ENCODE measurements around the gene SCNN1A.

Gene SCNN1A

DNA sequence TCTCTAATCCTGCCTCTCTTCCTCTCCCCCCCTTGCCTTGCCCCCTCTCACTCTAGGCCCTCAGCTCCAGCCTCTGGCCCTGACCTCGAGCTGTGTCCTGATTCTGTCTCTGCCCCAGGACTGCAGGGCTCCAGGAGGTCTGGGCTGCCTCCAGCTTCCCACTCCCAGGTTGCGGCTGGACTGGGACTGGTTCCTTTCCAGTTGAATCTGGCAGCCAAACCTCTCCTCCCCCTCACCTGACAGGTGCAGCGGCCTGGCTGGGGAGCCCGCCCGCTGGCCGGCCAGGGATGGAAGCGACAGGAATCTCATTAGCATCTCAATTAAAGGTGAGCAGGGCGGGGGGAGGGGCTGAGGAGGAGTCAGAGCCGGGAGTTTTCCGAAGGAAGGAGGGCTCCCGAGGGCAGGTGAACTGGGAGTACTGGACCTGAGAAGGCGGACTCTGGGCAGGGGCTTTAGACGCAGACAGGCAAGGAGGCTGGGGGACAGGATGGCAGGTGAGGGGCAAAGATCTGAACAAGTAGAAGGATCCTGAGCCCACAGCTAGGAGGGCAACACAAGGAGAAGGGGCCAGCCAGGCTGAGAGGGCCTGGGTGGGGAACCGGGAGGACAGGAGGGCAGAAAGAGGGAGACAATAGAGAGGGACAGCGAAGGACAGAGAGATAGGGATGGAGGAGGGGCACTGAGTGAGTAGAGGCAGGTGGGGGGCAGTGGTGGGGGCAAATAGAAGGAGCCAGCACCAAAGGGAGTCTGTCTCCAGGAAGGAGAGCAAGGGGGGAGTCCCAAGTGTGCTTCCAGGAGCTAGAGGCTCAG is at the start of gene SCNN1A:
Gene SCNN1A, minus strand, starts transcription at position 295 of the 810 bp plus-strand sequence. CDS start 780 bp downstream, outside the sequence.
- H3K4me3 ChIP-seq (ENCODE audit: low read length in 2 of 2): peak within 1 kb of the TSS in 1 of 2 donors; percentile 40
- H3K27ac ChIP-seq (ENCODE audit: low read length): peak within 1 kb of the TSS; percentile 55
- no peaks in the 10 kb centered on the region for H3K9me3 ChIP-seq (ENCODE audit: control insufficient read depth in 2 of 2, low read length in 2 of 2)
- H3K4me1 ChIP-seq (ENCODE audit: control insufficient read depth, insufficient read depth, low read length): peaks cover 33% of the 10 kb centered on the region
- H3K27me3 ChIP-seq (ENCODE audit: control insufficient read depth in 1 of 2, insufficient read depth in 2 of 2, low read length in 2 of 2): no peaks in the 10 kb centered on the region
- H3K9ac ChIP-seq (ENCODE audit: low read length in 2 of 2): peak within 1 kb of the TSS in 1 of 2 donors; percentile 42
- no peaks in the 10 kb centered on the region for H3K36me3 ChIP-seq (ENCODE audit: control insufficient read depth in 2 of 2, insufficient read depth in 2 of 2, low read length in 2 of 2)

GRCh38 chr12:6424866-6425265 is 49.5 kb upstream of the SCNN1A start:
- Histone ChIP-seq H3K4me1 (ENCODE audit: control insufficient read depth, insufficient read depth, low read length) (peaks cover 9% of the 10 kb centered on the region), H3K9me3 (ENCODE audit: control insufficient read depth in 2 of 2, low read length in 2 of 2) (no peaks in the 10 kb centered on the region), H3K27ac (ENCODE audit: low read length) (no peak overlapping the region), H3K36me3 (ENCODE audit: control insufficient read depth in 2 of 2, insufficient read depth in 2 of 2, low read length in 2 of 2) (no peaks in the 10 kb centered on the region), H3K9ac (ENCODE audit: low read length in 2 of 2) (no peak overlapping the region), H3K4me3 (ENCODE audit: low read length in 2 of 2) (no peak overlapping the region), H3K27me3 (ENCODE audit: control insufficient read depth in 1 of 2, insufficient read depth in 2 of 2, low read length in 2 of 2) (no peaks in the 10 kb centered on the region)

DNA sequence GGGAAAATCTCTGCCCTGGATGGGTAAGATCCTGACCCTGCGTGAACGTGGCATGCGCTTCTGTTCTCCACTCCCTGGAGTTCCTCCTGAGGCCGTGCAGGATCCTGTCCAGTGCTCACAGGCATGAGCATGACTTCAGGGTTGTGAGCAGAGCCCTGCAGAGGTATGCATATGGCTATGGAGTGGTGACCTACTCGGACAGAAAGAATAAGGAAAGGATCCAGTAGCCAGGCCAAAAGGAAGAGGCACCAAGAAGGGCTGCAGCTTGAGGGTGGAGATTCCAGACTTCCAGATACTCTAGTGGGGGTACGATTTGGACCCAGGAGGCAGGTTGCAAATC is 48.6 kb upstream of the SCNN1A start:
- Histone ChIP-seq H3K36me3 (ENCODE audit: control insufficient read depth in 2 of 2, insufficient read depth in 2 of 2, low read length in 2 of 2) (no peaks in the 10 kb centered on the region), H3K9ac (ENCODE audit: low read length in 2 of 2) (peak overlapping the region; percentile 13 to 47), H3K9me3 (ENCODE audit: control insufficient read depth in 2 of 2, low read length in 2 of 2) (no peaks in the 10 kb centered on the region), H3K27me3 (ENCODE audit: control insufficient read depth in 1 of 2, insufficient read depth in 2 of 2, low read length in 2 of 2) (no peaks in the 10 kb centered on the region), H3K4me1 (ENCODE audit: control insufficient read depth, insufficient read depth, low read length) (peaks cover 13% of the 10 kb centered on the region), H3K27ac (ENCODE audit: low read length) (no peak overlapping the region), H3K4me3 (ENCODE audit: low read length in 2 of 2) (peak overlapping the region; percentile 9 to 47)

- no peak overlapping the region for H3K27ac ChIP-seq (ENCODE audit: low read length)
- H3K27me3 ChIP-seq (ENCODE audit: control insufficient read depth in 1 of 2, insufficient read depth in 2 of 2, low read length in 2 of 2): no peaks in the 10 kb centered on the region
- H3K4me3 ChIP-seq (ENCODE audit: low read length in 2 of 2): peak overlapping the region; percentile 9 to 47
- H3K9ac ChIP-seq (ENCODE audit: low read length in 2 of 2): peak overlapping the region; percentile 13 to 47
- peaks cover 13% of the 10 kb centered on the region for H3K4me1 ChIP-seq (ENCODE audit: control insufficient read depth, insufficient read depth, low read length)
- no peaks in the 10 kb centered on the region for H3K36me3 ChIP-seq (ENCODE audit: control insufficient read depth in 2 of 2, insufficient read depth in 2 of 2, low read length in 2 of 2)
- no peaks in the 10 kb centered on the region for H3K9me3 ChIP-seq (ENCODE audit: control insufficient read depth in 2 of 2, low read length in 2 of 2)
Measured at GRCh38 chr12:6423267-6424007, 48.1 kb upstream of the SCNN1A start.

- Histone ChIP-seq H3K27me3 (ENCODE audit: control insufficient read depth in 1 of 2, insufficient read depth in 2 of 2, low read length in 2 of 2) (no peaks in the 10 kb centered on the region), H3K9ac (ENCODE audit: low read length in 2 of 2) (no peak overlapping the region), H3K36me3 (ENCODE audit: control insufficient read depth in 2 of 2, insufficient read depth in 2 of 2, low read length in 2 of 2) (no peaks in the 10 kb centered on the region), H3K27ac (ENCODE audit: low read length) (no peak overlapping the region), H3K4me1 (ENCODE audit: control insufficient read depth, insufficient read depth, low read length) (peaks cover 13% of the 10 kb centered on the region), H3K9me3 (ENCODE audit: control insufficient read depth in 2 of 2, low read length in 2 of 2) (no peaks in the 10 kb centered on the region), H3K4me3 (ENCODE audit: low read length in 2 of 2) (no peak overlapping the region)
Measured at GRCh38 chr12:6420364-6420763, 45.0 kb upstream of the SCNN1A start.

DNA sequence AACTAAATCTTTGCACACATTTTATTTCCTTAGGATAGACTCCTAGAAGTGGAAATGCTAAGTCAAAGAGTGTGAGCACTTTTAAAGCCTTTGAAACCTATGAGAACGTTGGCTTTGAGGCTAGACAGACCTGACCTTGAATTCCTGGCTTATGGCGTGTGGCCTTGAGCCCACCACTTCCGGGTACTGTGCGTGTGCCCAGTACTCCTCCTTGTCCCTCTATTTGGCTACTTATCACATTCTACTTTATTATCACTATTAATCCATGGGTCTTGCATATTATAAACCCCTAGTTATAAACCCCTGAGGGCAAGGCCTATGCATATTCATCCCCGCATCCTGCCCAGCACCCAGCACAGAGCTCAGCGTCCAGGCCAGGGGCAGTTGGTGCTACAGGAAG is 43.4 kb upstream of the SCNN1A start:
- H3K4me3 ChIP-seq (ENCODE audit: low read length in 2 of 2): no peak overlapping the region
- no peak overlapping the region for H3K9ac ChIP-seq (ENCODE audit: low read length in 2 of 2)
- peaks cover 0 to 5% of the 10 kb centered on the region in 2 donors for H3K36me3 ChIP-seq (ENCODE audit: control insufficient read depth in 2 of 2, insufficient read depth in 2 of 2, low read length in 2 of 2)
- no peaks in the 10 kb centered on the region for H3K27me3 ChIP-seq (ENCODE audit: control insufficient read depth in 1 of 2, insufficient read depth in 2 of 2, low read length in 2 of 2)
- no peak overlapping the region for H3K27ac ChIP-seq (ENCODE audit: low read length)
- H3K4me1 ChIP-seq (ENCODE audit: control insufficient read depth, insufficient read depth, low read length): peaks cover 10% of the 10 kb centered on the region
- no peaks in the 10 kb centered on the region for H3K9me3 ChIP-seq (ENCODE audit: control insufficient read depth in 2 of 2, low read length in 2 of 2)

DNA sequence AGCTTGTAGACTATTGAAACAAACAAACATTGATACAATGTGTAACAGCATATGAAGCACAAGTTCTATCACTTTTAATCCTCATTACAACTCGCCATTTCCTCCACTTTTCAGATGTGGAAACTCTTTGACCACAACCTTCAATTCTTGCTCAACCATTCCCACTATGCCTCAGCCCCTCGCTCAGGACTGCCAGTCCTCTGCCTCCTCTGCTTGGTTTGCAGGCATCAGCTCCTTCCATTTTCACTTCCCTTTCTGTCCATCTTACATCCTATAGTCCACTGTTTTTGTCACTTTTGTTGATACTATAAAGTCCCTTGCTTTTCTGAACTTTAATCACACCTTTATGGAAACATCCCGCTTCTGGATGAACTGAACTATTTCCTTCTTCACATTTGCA is 41.2 kb upstream of the SCNN1A start:
- Histone ChIP-seq H3K9me3 (ENCODE audit: control insufficient read depth in 2 of 2, low read length in 2 of 2) (no peaks in the 10 kb centered on the region), H3K36me3 (ENCODE audit: control insufficient read depth in 2 of 2, insufficient read depth in 2 of 2, low read length in 2 of 2) (peaks cover 0 to 5% of the 10 kb centered on the region in 2 donors), H3K27me3 (ENCODE audit: control insufficient read depth in 1 of 2, insufficient read depth in 2 of 2, low read length in 2 of 2) (no peaks in the 10 kb centered on the region), H3K27ac (ENCODE audit: low read length) (no peak overlapping the region), H3K9ac (ENCODE audit: low read length in 2 of 2) (no peak overlapping the region), H3K4me1 (ENCODE audit: control insufficient read depth, insufficient read depth, low read length) (peaks cover 5% of the 10 kb centered on the region), H3K4me3 (ENCODE audit: low read length in 2 of 2) (no peak overlapping the region)

DNA sequence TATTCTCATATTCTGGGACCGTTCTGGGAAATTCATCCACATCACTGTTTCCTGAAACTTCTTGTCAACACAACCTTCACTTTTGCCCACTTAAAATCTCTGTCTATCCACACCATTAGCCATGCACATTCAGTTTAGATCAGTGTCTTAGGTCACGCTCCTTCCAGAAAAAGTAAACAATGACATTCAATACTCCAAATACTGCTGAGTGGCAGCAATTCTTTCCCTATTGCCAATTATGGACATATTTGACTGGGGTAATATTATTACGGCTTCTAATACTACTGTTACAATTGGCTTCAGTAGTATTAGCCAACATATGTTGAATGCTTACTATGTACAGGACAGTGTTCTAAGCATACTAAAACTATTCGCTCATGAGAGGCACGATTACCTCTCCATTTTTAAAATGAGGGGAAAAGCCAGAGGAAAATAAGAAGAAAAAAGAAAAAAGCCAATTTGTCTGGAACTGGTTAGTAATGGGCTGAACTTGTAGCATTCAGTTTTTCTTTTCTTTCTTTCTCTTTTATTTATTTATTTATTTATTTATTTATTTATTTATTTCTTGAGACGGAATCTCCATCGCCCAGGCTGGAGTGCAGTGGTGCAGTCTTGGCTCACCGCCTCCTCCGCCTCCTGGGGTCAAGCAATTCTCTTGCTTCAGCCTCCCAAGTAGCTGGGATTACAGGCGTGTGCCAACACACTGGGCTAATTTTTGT is 32.0 kb upstream of the SCNN1A start:
- H3K27ac ChIP-seq (ENCODE audit: low read length): no peak overlapping the region
- H3K27me3 ChIP-seq (ENCODE audit: control insufficient read depth in 1 of 2, insufficient read depth in 2 of 2, low read length in 2 of 2): no peaks in the 10 kb centered on the region
- H3K4me1 ChIP-seq (ENCODE audit: control insufficient read depth, insufficient read depth, low read length): no peaks in the 10 kb centered on the region
- no peak overlapping the region for H3K9ac ChIP-seq (ENCODE audit: low read length in 2 of 2)
- H3K4me3 ChIP-seq (ENCODE audit: low read length in 2 of 2): no peak overlapping the region
- no peaks in the 10 kb centered on the region for H3K36me3 ChIP-seq (ENCODE audit: control insufficient read depth in 2 of 2, insufficient read depth in 2 of 2, low read length in 2 of 2)
- no peaks in the 10 kb centered on the region for H3K9me3 ChIP-seq (ENCODE audit: control insufficient read depth in 2 of 2, low read length in 2 of 2)

GRCh38 chr12:6405963-6406362 is 30.6 kb upstream of the SCNN1A start:
- Histone ChIP-seq H3K36me3 (ENCODE audit: control insufficient read depth in 2 of 2, insufficient read depth in 2 of 2, low read length in 2 of 2) (no peaks in the 10 kb centered on the region), H3K27ac (ENCODE audit: low read length) (no peak overlapping the region), H3K9ac (ENCODE audit: low read length in 2 of 2) (no peak overlapping the region), H3K4me1 (ENCODE audit: control insufficient read depth, insufficient read depth, low read length) (no peaks in the 10 kb centered on the region), H3K4me3 (ENCODE audit: low read length in 2 of 2) (no peak overlapping the region), H3K27me3 (ENCODE audit: control insufficient read depth in 1 of 2, insufficient read depth in 2 of 2, low read length in 2 of 2) (no peaks in the 10 kb centered on the region), H3K9me3 (ENCODE audit: control insufficient read depth in 2 of 2, low read length in 2 of 2) (no peaks in the 10 kb centered on the region)

GRCh38 chr12:6404390-6404789 is 29.0 kb upstream of the SCNN1A start:
- no peaks in the 10 kb centered on the region for H3K9me3 ChIP-seq (ENCODE audit: control insufficient read depth in 2 of 2, low read length in 2 of 2)
- no peak overlapping the region for H3K9ac ChIP-seq (ENCODE audit: low read length in 2 of 2)
- H3K4me1 ChIP-seq (ENCODE audit: control insufficient read depth, insufficient read depth, low read length): no peaks in the 10 kb centered on the region
- H3K4me3 ChIP-seq (ENCODE audit: low read length in 2 of 2): no peak overlapping the region
- H3K36me3 ChIP-seq (ENCODE audit: control insufficient read depth in 2 of 2, insufficient read depth in 2 of 2, low read length in 2 of 2): no peaks in the 10 kb centered on the region
- H3K27me3 ChIP-seq (ENCODE audit: control insufficient read depth in 1 of 2, insufficient read depth in 2 of 2, low read length in 2 of 2): no peaks in the 10 kb centered on the region
- no peak overlapping the region for H3K27ac ChIP-seq (ENCODE audit: low read length)

Data from stomach smooth muscle (tissue), 2 donors.